HFFc6 (cell line): Measurements from ENCODE around the gene CELA1. TPM values are rescaled to one million over a fixed set of nuclear protein-coding genes. Genes with fewer than 3 reads are reported as not detected.

Source experiments
- DNase-seq: peaks from one replicate; pipeline ENCODE4 v3.0.0-alpha.2; 2018
- H3K27ac Mint-ChIP-seq: 2 replicates; pipeline ENCODE4 v1.8.0; 2020; ENCODE audit warnings: mild to moderate bottlenecking, mixed read lengths
- H3K27me3 Mint-ChIP-seq: 2 replicates; pipeline ENCODE4 v1.8.0; 2021; ENCODE audit warnings: mild to moderate bottlenecking, moderate library complexity, mixed read lengths; ENCODE audit not compliant: insufficient read depth
- H3K36me3 Mint-ChIP-seq: 2 replicates; pipeline ENCODE4 v1.8.0; 2021; ENCODE audit warnings: low read depth, mixed read lengths
- H3K4me1 Mint-ChIP-seq: 2 replicates; pipeline ENCODE4 v1.8.0; 2020; ENCODE audit warnings: low read depth, mixed read lengths
- H3K4me3 Mint-ChIP-seq: 2 replicates; pipeline ENCODE4 v1.8.0; 2020; ENCODE audit warnings: mild to moderate bottlenecking, moderate library complexity, mixed read lengths
- H3K9me3 Mint-ChIP-seq: 2 replicates; pipeline ENCODE4 v1.8.0; 2020; ENCODE audit warnings: mild to moderate bottlenecking, mixed read lengths
- CTCF ChIP-seq: fragments of 200-600 bp; sonication (generic); IDR thresholded peaks from 2 replicates; pipeline ENCODE4 v1.5.0; 2021; ENCODE audit warnings: antibody characterized with exemption, mild to moderate bottlenecking
- total RNA-seq, 6 experiments: library from RNA; stranded (reverse); fragmentation: NEBNext Ultra II Directional; extraction: Animal tissue kit (Norgen Biotek cat#: 25700); gene quantifications; 2 replicates in 1 of 6; 3 replicates in 5 of 6; pipeline ENCODE4 v1.2.3, GENCODE V29; 2021

Gene CELA1
- total RNA-seq, 6 experiments from 2014 or later: not detected

GRCh38 chr12:51391283-51392123, 45.0 kb upstream of the CELA1 start, which contains the start of gene GALNT6:
TSS of gene GALNT6 (minus strand) at chr12:51391406. CDS start at chr12:51379781, 11,625 bp downstream.
- H3K4me1 Mint-ChIP-seq: peaks cover 84% of the 10 kb centered on the region

GRCh38 chr12:51390891-51391282, 44.4 kb upstream of the CELA1 start:
- H3K9me3 Mint-ChIP-seq: no peaks in the 10 kb centered on the region
- H3K36me3 Mint-ChIP-seq: peaks cover 4% of the 10 kb centered on the region; the same call in 1 of the 2 replicates
- H3K27me3 Mint-ChIP-seq: no peaks in the 10 kb centered on the region; the same call in 1 of the 2 replicates
- H3K4me3 Mint-ChIP-seq: peak overlapping the region; percentile 92
- TF ChIP-seq CTCF: 0 out of 2 replicates have a peak, but pooled peaks have one; percentile 20
- peak; percentile 19 for DNase-seq
- H3K4me1 Mint-ChIP-seq: peaks cover 79% of the 10 kb centered on the region
- peak overlapping the region; percentile 87 for H3K27ac Mint-ChIP-seq

More at GRCh38 chr12:51391283-51392123, 45.0 kb upstream of the CELA1 start, which contains the start of gene GALNT6:
- TF ChIP-seq CTCF: no peak
- no peak for DNase-seq
- peak within 1 kb of the TSS; percentile 99 for H3K27ac Mint-ChIP-seq
- H3K36me3 Mint-ChIP-seq: peaks cover 4% of the 10 kb centered on the region; the same call in 1 of the 2 replicates
- no peaks in the 10 kb centered on the region for H3K9me3 Mint-ChIP-seq
- H3K27me3 Mint-ChIP-seq: no peaks in the 10 kb centered on the region; the same call in 1 of the 2 replicates
- peak within 1 kb of the TSS; percentile 92 for H3K4me3 Mint-ChIP-seq

DNA sequence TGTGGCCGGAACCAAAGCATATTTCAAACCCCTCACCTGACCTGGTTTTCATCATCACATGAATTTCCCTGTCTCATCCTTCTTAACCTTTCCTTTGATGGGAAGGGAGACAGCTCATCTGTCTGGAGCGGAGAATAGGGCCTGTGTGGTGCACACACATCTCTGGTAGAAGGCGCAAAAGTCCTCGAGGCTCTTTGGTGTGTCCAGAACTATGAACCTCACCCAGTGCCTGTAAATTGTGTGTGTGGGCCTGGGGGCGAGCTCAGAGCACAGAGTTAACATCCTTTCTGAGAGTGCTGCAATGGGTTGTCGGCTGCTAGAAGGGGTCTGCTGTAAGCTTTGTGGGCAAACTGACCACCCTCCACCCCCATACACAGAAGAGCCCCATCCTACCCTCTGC, 44.0 kb upstream of the CELA1 start:
- no peaks in the 10 kb centered on the region; the same call in 1 of the 2 replicates for H3K27me3 Mint-ChIP-seq
- DNase-seq: no peak
- TF ChIP-seq CTCF: no peak
- H3K27ac Mint-ChIP-seq: peak overlapping the region; percentile 87
- H3K36me3 Mint-ChIP-seq: peaks cover 4% of the 10 kb centered on the region; the same call in 1 of the 2 replicates
- no peaks in the 10 kb centered on the region for H3K9me3 Mint-ChIP-seq
- peak overlapping the region; percentile 92 for H3K4me3 Mint-ChIP-seq
- H3K4me1 Mint-ChIP-seq: peaks cover 75% of the 10 kb centered on the region

GRCh38 chr12:51389302-51389999, 43.0 kb upstream of the CELA1 start:
- Mint-ChIP-seq H3K4me1 (peaks cover 65% of the 10 kb centered on the region), H3K4me3 (peak overlapping the region; percentile 56), H3K27ac (peak overlapping the region; percentile 83), H3K9me3 (no peaks in the 10 kb centered on the region), H3K36me3 (peaks cover 2% of the 10 kb centered on the region; the same call in 1 of the 2 replicates), H3K27me3 (no peaks in the 10 kb centered on the region; the same call in 1 of the 2 replicates)
- TF ChIP-seq CTCF: no peak
- DNase-seq: peak; percentile 50

- H3K36me3 Mint-ChIP-seq: no peaks in the 10 kb centered on the region
- peak overlapping the region; percentile 44 for H3K4me3 Mint-ChIP-seq
- no peaks in the 10 kb centered on the region for H3K9me3 Mint-ChIP-seq
- peak overlapping the region; percentile 83 for H3K27ac Mint-ChIP-seq
- H3K27me3 Mint-ChIP-seq: no peaks in the 10 kb centered on the region; the same call in 1 of the 2 replicates
- no peak for TF ChIP-seq CTCF
- peaks cover 63% of the 10 kb centered on the region for H3K4me1 Mint-ChIP-seq
- DNase-seq: no peak
Observed at GRCh38 chr12:51388846-51389245, 42.4 kb upstream of the CELA1 start.
